ENCODE data around the gene AFP. TPM values are rescaled to one million over a fixed set of nuclear protein-coding genes. Genes with fewer than 3 reads are reported as not detected.

Gene AFP
- total and polyA plus RNA-seq, 2 of the 8 experiments (the other 6 are each of a cell fraction or from before 2014, with no cell fraction given) = 6.1 to 10.4 TPM

- no peak overlapping the region for H3K4ac ChIP-seq (replicated peaks; ENCODE audit: insufficient read length, low read depth, low read length)
- H3K9ac ChIP-seq (replicated peaks in 1 of 4; ENCODE audit: extremely low read depth in 1 of 4, low read depth in 3 of 4, low read length in 3 of 4) = no peak overlapping the region
- H4K91ac ChIP-seq (replicated peaks; ENCODE audit: insufficient read length, low read length) = no peak overlapping the region
- H3K27me3 ChIP-seq (replicated peaks in 1 of 4; ENCODE audit: control insufficient read depth in 3 of 4, extremely low read depth in 1 of 4, insufficient read depth in 3 of 4, low read length in 3 of 4) = no peaks in the 10 kb centered on the region
- H3K9me3 ChIP-seq (ENCODE audit: insufficient read depth in 2 of 2, low read depth in 1 of 2, low read length in 1 of 2) = no peaks in the 10 kb centered on the region
- no peaks in the 10 kb centered on the region for H4K20me1 ChIP-seq (replicated peaks in 1 of 2; ENCODE audit: control insufficient read depth in 1 of 2, insufficient read depth in 2 of 2, low read length in 2 of 2)
- H3K14ac ChIP-seq (ENCODE audit: insufficient read length) = no peak overlapping the region
- H3K4me3 ChIP-seq (ENCODE audit: extremely low read depth in 1 of 4, insufficient read depth in 2 of 4, low read depth in 3 of 4, low read length in 4 of 4) = no peak overlapping the region
- no peak overlapping the region for H4K5ac ChIP-seq (ENCODE audit: insufficient read length, low read depth, low read length)
- H3K4me2 ChIP-seq (ENCODE audit: insufficient read depth in 1 of 2, low read depth in 2 of 2, low read length in 2 of 2) = no peak overlapping the region
- H2BK12ac ChIP-seq (ENCODE audit: low read depth, low read length) = no peak overlapping the region
- TF ChIP-seq TAF7 (optimal IDR thresholded peaks at IDR 0.05; ENCODE audit: borderline replicate concordance, low read depth, low read length) (no peak), SP2 (IDR thresholded peaks at IDR 0.05; ENCODE audit: low read length) (no peak), EP300 (IDR thresholded peaks at IDR 0.05; ENCODE audit: borderline replicate concordance in 1 of 2, low read depth in 2 of 2, low read length in 2 of 2) (no peak), PHF8 (conservative IDR thresholded peaks at IDR 0.05; ENCODE audit: low read depth, low read length) (no peak), NANOG (IDR thresholded peaks at IDR 0.05; ENCODE audit: insufficient read depth, low read depth, low read length, poor library complexity, severe bottlenecking) (no peak), KDM1A (IDR thresholded peaks at IDR 0.05; ENCODE audit: borderline replicate concordance, low read length) (no peak), RXRA (IDR thresholded peaks at IDR 0.05; ENCODE audit: insufficient read depth, low read depth, low read length) (no peak), SAP30 (IDR thresholded peaks at IDR 0.05; ENCODE audit: insufficient read depth, insufficient replicate concordance, low read length) (no peak), RBBP5 (IDR thresholded peaks at IDR 0.05; ENCODE audit: borderline replicate concordance, low read depth, low read length) (no peak), TBP (IDR thresholded peaks at IDR 0.05; ENCODE audit: low read depth, low read length) (no peak), JUN (IDR thresholded peaks at IDR 0.05; ENCODE audit: low read depth, low read length) (no peak)
- TF ChIP-seq, protein P1, sequence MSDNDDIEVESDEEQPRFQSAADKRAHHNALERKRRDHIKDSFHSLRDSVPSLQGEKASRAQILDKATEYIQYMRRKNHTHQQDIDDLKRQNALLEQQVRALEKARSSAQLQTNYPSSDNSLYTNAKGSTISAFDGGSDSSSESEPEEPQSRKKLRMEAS (IDR thresholded peaks at IDR 0.05) = no peak
- no peak overlapping the region for H2BK120ac ChIP-seq (replicated peaks; ENCODE audit: low read depth, low read length)
- H3K79me2 ChIP-seq (ENCODE audit: control insufficient read depth in 1 of 2, insufficient read depth in 2 of 2, low read length in 2 of 2) = no peaks in the 10 kb centered on the region
- H2AFZ ChIP-seq (ENCODE audit: low read length) = no peak overlapping the region
- H3K23me2 ChIP-seq (ENCODE audit: low read depth, low read length) = no peaks in the 10 kb centered on the region
- H2BK20ac ChIP-seq (ENCODE audit: low read length) = no peak overlapping the region
- no peak for DNase-seq (ENCODE audit: low read depth in 1 of 2, low spot score in 2 of 2)
- H2BK15ac ChIP-seq (ENCODE audit: low read length) = no peak overlapping the region
- no peak overlapping the region for H3K56ac ChIP-seq (replicated peaks; ENCODE audit: insufficient read length, low read depth, low read length)
- H3K4me1 ChIP-seq (replicated peaks in 1 of 4; ENCODE audit: control insufficient read depth in 3 of 4, insufficient read depth in 4 of 4, low read length in 3 of 4) = no peaks in the 10 kb centered on the region
- CTCF ChIA-PET (ENCODE audit: partially characterized antibody) = interaction anchor here (2.7 kb wide), 1 partner anchor 9 kb away, joined by 14 read pairs; no protein-coding TSS in a partner anchor
- H3K23ac ChIP-seq (ENCODE audit: insufficient read length) = no peak overlapping the region
- H3K36me3 ChIP-seq (ENCODE audit: control insufficient read depth in 2 of 4, insufficient read depth in 4 of 4, low read length in 3 of 4) = no peaks in the 10 kb centered on the region
- H4K8ac ChIP-seq (ENCODE audit: extremely low read depth, insufficient read depth, low read length) = no peak overlapping the region
- H2BK5ac ChIP-seq (ENCODE audit: low read depth, low read length) = no peak overlapping the region
- no peak overlapping the region for H3K18ac ChIP-seq (ENCODE audit: extremely low read depth, low read length)
- POLR2A ChIA-PET (ENCODE audit: partially characterized antibody) = no interaction called here
- no peak overlapping the region for H2AK5ac ChIP-seq (ENCODE audit: low read depth, low read length)
- no peak for FAIRE-seq
- H3K79me1 ChIP-seq (ENCODE audit: low read depth, low read length) = no peaks in the 10 kb centered on the region
- no peak overlapping the region for H3K27ac ChIP-seq (ENCODE audit: low read depth, low read length)
Measured at GRCh38 chr4:73437558-73437956, 1.5 kb downstream of the AFP start.
